Measurements from ENCODE around the gene SNAP47.

SNAP47 gene

DNA sequence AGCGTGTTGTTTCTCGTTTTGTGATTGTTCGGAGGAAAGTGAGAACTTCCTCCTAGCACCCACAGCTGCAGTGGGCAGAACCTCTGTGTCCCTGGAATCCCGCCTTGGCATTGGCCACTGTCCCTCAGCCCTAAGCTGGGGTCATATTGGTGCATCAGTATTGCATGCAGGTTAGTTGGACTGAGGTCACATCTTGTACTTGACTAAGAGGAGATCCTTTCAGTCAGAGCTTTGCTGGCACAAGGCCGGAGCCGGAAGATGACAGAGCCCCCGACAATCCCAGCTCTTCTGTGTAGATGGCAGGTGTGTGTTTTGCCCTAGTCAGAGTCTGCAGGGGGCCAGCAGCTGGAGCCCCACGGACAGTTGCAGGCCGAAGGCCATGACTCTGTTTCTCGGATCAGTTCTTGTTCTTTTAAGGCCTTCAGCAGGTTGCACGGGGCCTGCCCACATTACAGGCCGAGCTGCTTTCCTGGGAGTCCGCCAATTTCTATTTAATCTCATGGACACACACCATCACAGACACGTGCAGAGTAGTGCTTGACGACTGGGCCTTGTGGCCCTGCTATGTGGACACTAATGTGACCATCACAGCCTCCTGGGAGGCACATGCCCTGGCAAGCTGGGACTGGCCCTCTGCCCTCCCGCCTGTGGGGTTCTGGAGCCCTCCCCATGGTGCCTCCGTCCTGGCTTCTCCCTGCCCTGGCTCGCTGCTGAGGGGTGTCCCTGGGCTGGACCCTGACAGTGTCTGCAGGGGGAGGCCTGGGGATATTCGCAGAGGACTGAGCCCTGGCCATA is 14.9 kb downstream of the SNAP47 start:
- DNase-seq (ENCODE audit: low read depth) = no peak

DNA sequence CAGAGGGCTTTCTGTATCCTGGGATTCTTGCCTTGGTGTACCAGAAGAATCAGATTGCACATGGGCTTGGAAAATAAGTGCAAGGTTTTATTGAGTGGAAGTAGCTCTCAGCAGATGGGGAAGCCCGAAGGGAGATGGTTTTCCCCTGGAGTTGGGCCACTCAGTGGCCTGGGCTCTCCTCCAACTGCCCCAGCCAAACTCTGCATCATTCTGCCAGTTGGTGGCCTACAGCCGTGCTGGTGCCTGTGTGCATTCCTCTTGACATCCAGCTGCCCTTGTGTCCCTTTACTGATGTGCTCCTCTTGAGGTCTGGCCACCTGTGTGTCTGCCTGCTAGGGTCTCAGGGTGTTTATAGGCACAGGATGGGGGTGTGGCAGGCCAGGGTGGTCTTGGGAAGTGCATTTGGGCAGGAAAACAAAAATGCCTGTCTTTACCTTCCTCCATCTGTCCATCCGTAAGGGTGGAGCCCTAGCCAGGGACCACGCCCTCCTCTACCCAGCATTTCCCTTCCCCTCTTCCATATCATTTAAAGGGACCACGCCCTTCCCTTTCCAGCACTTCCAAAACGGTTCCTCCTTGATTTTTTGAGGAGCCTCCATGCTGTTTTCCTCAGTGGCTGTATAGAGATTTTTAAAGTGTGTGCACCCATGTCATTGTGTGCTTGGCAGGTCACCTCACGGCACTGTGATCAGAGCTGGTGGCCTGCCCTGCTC is 18.9 kb downstream of the SNAP47 start:
- peak; percentile 58 for DNase-seq (ENCODE audit: low read depth)

DNA sequence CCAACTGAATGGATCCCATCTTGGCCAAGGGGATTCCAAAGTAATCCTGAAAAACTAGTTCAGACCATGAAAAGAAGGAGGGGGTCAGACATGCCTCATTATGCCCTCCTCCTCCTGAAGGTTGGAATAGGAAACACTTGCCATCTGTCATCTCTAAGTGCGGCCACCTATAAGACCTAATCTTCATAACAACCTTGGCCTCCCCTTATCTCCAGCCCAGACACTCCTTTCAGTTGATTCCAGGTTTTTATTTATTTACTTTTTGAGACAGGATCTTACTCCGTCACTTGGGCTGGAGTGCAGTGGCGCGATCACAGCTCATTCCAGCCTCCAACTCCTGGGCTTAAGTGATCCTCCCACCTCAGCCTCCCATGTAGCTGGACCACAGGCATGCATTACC is 19.7 kb downstream of the SNAP47 start:
- no peak for DNase-seq (ENCODE audit: low read depth)

GRCh38 chr1:227756172-227756959 is 21.1 kb downstream of the SNAP47 start:
- DNase-seq (ENCODE audit: low read depth) = no peak

DNA sequence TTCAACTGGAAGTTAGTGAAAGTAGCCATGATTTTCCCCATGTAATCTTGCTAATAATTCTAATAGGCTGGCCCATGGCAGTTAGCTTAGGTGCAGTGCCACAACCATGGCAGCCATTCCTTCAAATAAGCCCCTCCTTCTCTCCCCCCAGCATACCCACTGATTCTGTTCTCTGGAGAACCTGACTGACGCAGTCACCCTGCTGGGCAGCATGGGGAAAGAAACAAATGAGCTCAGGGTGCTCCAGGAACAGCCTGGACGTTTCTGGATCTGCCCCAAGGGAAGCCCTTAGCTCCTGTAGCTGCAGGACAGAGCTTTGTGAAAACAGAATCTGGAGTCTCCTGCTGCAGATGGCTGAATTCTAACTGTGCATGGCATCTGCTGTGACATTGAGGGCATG is 22.5 kb downstream of the SNAP47 start:
- DNase-seq (ENCODE audit: low read depth) = no peak

GRCh38 chr1:227758366-227758765 is 23.1 kb downstream of the SNAP47 start:
- no peak for DNase-seq (ENCODE audit: low read depth)

DNA sequence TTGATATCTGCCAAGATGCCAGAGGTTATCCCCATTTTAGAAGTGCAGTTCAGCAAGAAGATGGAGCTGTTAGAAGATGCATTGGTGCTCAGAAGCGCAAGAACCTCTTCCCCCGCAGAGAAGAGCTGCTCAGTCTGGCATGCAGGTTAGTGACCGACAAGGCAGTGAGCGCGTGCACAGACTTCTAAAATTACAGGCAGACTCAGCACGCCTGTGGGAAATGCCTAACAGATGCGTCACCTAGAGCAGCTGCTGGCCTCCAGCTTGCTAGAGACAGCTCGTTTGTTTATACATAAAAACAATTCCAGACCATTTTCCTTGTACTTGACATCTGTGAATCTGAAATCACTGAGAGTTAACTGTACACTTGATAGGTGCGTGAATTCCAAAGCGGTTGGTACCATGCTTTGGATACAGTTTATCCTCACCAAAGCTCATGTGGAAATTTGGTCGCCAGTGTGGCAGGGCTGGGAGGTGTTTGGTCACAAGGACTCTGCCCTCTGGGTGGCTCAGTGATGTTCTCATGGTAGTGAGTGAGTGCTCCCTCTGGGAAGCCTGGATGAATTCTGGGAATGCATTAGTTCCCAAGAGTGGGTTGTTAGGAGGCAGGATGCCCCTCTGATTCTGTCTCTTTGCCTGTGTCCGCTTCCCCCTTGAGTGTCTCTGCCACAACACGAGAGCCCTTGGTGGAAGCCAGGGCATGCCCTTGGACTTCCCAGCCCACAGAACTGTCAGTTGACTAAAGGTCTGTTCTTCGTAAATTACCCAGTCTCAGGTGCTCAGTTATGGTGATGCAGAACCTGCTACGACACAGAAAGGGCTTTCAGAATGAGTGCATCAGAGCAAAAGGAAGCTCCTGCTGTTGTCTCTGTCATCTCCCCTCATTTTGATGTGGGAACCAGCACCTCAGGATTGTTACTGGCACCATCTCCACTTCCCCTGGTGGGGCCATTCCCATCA is 24.4 kb downstream of the SNAP47 start:
- DNase-seq (ENCODE audit: low read depth) = peak; percentile 94

DNA sequence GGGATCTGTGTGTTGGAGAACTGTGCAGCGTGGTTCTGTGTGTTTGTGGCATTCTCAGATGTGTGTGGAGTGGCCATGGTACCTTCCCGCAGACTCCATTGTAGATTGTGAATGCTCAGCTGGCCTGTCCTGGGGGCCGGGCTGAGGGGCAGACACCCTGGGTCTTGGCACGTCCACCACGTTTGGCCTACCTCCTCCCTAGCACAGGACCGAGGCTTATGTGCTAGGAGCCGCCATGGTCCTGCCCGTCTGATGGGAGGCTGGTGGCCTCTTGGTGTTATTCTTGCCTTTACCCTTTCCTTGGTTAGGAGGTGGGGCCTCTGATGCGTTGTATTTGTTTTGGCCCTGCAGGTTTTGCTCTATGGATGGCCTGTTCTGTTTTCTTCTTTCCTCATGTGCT is 25.1 kb downstream of the SNAP47 start:
- no peak for DNase-seq (ENCODE audit: low read depth)

DNA sequence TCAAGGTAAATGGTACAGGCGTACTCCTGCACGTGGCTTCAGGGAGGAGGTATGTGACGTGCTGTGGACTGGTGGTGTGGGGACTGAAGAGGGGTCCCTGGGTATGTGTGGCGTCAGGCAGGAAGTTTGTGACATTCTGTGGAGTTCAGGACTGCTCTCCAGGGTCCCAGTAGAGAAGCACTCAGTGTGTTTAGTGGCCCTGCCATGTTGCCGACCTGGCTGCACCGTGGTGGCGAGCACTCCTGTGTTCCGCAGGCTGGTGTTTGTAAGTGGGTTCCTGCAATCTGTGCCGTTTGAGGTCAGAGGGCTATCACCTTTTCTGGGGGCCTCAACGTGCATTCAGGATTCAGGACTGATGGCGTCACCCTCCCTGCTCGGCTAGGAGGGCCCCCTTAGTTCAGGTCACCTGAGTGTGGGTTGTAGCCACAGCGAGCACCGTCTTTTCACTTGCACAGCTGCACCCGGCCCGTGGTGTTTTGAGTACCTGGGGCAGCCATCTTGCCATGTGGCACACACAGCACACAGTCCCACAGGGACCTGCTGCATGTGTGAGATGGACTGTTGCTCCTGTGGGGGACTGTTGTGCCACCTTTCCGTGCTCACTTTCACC is 26.5 kb downstream of the SNAP47 start:
- DNase-seq (ENCODE audit: low read depth) = no peak

DNA sequence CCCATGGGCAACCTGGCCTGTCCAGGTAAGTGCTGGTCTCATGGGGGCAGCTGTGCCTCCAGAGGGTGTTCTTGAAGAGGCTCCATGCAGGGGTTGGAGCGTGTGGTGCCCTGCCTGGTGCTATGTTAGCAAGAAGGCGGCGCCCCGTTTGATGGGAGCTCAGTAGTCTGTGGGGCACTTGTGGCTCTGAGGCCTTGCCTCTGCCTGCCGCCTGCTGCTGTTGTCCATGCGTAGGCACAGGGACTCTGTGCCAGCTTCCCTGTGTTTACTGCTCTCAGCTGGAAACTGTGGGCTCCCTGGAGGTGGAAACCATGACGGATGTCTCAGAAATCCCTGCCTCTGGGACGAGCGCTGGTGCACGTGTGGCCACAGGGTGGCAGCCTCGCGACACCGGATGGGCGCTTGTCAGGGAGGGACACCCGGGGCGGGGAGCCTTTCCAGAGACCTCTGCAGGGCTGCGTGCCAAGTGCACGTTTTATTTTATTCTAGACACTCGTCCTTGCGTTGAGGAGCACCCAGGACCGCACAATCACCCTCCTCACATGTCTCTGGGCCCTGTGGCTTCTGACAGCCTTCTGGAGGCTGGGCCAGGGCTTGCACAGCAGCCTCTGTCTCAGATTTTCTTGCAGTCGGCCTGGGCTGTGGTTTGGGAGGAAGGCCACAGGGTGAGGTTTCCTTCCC is 27.1 kb downstream of the SNAP47 start:
- DNase-seq (ENCODE audit: low read depth) = peak; percentile 48

DNA sequence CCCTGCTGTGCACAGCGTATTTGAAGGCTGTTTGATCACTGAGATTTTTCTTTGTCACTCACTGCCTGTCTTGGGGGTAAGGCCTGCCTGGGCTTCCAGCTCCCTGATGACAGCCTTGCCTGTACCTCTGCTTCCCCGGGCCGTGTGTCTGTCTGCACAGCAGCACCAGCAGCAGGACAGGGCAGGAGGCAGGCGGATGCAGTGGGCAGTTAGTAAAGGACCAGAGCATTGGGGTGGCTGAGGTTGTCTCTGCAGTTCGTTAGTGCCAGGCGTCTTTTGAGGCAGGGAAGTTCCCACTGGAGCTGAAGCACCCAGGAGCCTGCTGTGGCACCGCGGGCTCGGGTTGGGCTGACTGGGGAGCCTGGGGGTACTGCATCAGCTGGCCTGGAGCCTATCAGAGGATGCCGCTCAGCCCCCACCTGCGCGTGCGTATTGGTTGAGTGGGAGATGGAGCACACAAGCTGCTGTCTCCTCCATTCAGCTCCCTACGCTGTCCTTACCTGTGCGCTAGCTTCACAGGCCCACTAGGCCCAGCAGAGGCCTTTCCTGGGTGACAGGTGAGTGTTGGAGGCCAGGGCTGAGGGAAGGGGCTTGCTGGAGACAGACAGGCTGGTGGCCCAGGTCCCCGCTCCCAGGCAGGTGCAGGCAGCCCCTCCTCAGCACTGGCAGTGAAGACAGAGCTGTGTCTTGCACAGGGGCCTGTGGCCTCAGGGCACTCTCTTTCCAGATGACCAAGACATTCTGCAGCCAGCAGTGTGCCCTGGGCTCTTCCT is 28.2 kb downstream of the SNAP47 start:
- DNase-seq (ENCODE audit: low read depth) = no peak

GRCh38 chr1:227764019-227764391 is 28.8 kb downstream of the SNAP47 start:
- DNase-seq (ENCODE audit: low read depth) = no peak

DNA sequence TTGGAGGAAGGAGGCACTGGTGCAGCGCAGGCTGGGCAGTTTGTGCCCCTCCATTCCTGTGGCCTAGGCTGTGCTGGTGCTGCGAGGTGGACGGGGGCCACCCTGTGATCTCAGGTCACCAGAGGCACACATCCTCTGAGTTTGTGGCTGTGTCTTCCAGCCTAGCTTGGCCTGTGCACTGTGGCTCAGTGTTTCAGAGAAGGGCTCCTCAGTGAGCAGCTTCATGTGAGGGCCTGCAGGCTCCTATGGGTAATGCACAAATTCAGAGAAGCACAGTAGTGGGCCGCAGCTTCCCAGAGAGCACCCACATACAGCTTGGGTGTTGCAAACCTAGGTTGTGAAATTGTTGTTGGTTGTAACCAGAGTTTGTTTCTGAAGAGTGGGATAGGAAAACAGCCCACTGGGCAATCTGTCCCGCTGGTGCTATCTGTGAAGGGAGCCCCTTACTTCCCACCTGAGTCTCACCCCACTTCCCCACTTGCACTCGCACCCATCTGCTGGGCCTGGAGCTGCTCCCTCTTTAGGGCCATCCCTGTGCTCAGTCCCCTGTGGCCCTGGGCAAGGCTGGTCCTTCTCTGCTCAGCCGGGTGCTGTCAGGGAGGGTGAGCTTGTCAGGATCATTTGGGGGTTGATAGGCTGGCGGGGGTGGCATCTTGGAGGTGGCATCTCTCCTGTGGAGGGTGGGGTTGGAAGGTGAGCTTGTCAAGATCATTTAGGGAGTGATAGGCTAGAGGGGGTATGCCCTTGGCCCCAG is 30.2 kb downstream of the SNAP47 start:
- DNase-seq (ENCODE audit: low read depth) = no peak

DNA sequence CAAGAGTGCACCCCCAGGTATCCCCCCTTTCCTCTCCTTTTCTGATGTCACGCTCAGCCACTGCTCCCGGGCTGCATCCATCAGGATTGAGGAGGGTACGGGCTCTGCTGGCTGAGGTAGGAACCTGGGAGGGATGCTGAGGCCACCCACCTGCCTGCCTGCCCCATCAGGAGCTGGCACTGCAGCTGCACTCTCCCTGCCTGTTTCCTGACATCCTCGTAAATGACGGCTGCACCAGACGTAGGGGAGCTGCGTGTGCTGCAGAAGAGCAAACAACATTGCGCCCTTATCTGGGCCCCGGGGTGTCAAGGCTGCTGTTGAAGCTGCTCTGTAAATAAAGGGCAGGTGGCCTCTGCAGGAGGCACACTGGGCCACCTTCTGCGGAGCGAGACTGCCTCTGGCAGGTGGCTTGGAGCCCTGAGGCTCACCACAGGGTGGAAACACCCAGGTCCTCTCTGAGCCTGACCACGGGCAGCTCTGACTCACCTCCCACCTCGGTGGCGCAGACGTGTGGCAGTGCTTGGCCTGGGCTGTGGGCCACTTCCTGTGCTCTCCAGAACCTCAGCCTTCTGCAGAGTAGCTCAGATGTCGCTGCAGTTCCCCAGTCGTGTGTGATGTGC is 30.9 kb downstream of the SNAP47 start:
- no peak for DNase-seq (ENCODE audit: low read depth)

GRCh38 chr1:227766653-227767277 is 31.5 kb downstream of the SNAP47 start:
- no peak for DNase-seq (ENCODE audit: low read depth)

DNA sequence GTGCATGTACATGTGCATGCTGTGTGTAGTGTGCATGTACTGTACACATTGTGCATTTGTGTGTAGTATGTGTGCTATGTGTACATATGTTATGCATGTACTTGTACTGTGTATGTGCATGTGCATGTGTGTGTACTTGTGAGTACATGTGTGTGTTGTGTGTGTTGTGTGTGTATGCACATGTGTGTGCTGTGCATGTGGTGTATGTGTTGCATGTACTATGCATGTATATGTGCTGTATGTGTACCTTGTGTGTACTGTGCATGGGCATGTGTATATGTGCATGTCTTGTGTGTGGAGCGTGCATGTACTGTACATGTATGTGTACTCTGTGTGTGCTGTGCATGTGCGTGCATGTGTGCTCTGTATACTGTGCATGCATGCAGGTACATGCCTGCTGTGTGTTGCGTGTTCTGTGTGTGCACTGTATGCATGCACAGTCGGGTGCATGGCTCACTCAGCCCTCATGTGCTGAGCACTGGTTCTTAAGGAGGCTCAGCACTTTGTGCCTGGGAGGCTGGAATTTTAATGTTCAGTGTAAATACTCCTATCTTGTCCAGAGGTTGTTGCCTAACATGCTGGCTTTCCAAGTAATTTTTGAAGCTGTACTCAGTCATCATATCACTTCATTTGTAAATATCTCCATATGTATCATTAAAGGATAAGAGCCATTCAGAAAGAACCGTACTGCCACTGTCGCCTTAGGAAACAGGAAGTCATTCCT is 32.3 kb downstream of the SNAP47 start:
- no peak for DNase-seq (ENCODE audit: low read depth)

GRCh38 chr1:227768125-227768439 is 32.8 kb downstream of the SNAP47 start:
- no peak for DNase-seq (ENCODE audit: low read depth)

DNA sequence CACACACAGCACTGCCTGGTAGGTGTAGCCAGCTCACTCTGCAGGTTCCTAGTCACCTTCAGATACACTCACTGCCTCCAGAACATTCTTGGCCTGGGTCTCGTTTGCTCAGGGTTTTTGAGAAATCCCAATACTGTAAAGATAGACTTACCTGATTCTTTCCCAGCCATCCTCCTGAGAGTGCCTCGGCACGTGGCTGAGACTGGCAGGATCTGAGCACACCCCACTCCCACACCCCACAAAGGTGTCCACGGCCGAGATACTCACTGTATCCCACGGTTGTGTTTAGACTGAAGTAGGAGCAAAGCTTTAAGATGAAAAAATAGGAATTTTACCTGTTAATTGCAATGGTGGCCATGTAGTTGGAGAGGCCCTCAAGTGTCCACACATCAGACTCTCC is 33.4 kb downstream of the SNAP47 start:
- DNase-seq (ENCODE audit: low read depth) = no peak
